Astrocyte (in vitro differentiated cells and primary cell): ENCODE results near the gene EPN2. TPM values are rescaled to one million over a fixed set of nuclear protein-coding genes. Genes with fewer than 3 reads are reported as not detected.

Experiments
- DNase-seq: peaks from one replicate; pipeline ENCODE4 v3.0.0-alpha.2; 2010; ENCODE audit warnings: low read depth
- FAIRE-seq: peaks from 2 replicates; lab custom pipeline; 2011; peaks lifted over from hg19 to GRCh38; lab: Jason Lieb, UNC
- H2AFZ ChIP-seq: 2 replicates; pipeline ENCODE4 v1.6.0; 2012; ENCODE audit warnings: low read depth, low read length, inconsistent platforms
- H3K27ac ChIP-seq: 2 replicates; pipeline ENCODE4 v1.5.1; 2011; ENCODE audit warnings: low read depth, low read length, inconsistent platforms
- H3K27me3 ChIP-seq: 2 replicates; pipeline ENCODE4 v1.6.0; 2011; ENCODE audit warnings: low read length, inconsistent platforms; ENCODE audit not compliant: insufficient read depth
- H3K36me3 ChIP-seq: 2 replicates; pipeline ENCODE4 v1.5.1; 2011; ENCODE audit warnings: low read length, inconsistent platforms; ENCODE audit not compliant: insufficient read depth
- H3K4me1 ChIP-seq: 2 replicates; pipeline ENCODE4 v1.5.1; 2011; ENCODE audit warnings: low read length, inconsistent platforms; ENCODE audit not compliant: insufficient read depth
- H3K4me2 ChIP-seq: 2 replicates; pipeline ENCODE4 v1.6.0; 2012; ENCODE audit warnings: low read length, inconsistent platforms
- H3K4me3 ChIP-seq: 2 replicates; pipeline ENCODE4 v1.5.1; 2011; ENCODE audit warnings: low read depth, mild to moderate bottlenecking, low read length, inconsistent platforms; ENCODE audit not compliant: insufficient read depth
- H3K79me2 ChIP-seq: 2 replicates; pipeline ENCODE4 v1.6.0; 2012; ENCODE audit warnings: mild to moderate bottlenecking, low read length, inconsistent platforms; ENCODE audit not compliant: insufficient read depth
- H3K9ac ChIP-seq: 2 replicates; pipeline ENCODE4 v1.6.0; 2012; ENCODE audit warnings: mild to moderate bottlenecking, low read length, inconsistent platforms
- H3K9me3 ChIP-seq: 2 replicates; pipeline ENCODE4 v1.5.1; 2012; ENCODE audit warnings: low read depth, mild to moderate bottlenecking, low read length, inconsistent platforms; ENCODE audit not compliant: insufficient read depth
- H4K20me1 ChIP-seq: 2 replicates; pipeline ENCODE4 v1.6.0; 2012; ENCODE audit warnings: low read length, inconsistent platforms; ENCODE audit not compliant: insufficient read depth
- H3K27ac Mint-ChIP-seq: one replicate; pipeline ENCODE4 v1.8.0; 2021; ENCODE audit warnings: mild to moderate bottlenecking, mixed read lengths; ENCODE audit not compliant: unreplicated experiment
- H3K27me3 Mint-ChIP-seq: one replicate; pipeline ENCODE4 v1.8.0; 2021; ENCODE audit warnings: low read depth, mixed read lengths; ENCODE audit not compliant: unreplicated experiment
- H3K36me3 Mint-ChIP-seq: one replicate; pipeline ENCODE4 v1.8.0; 2021; ENCODE audit warnings: low read depth, mixed read lengths; ENCODE audit not compliant: unreplicated experiment
- H3K4me1 Mint-ChIP-seq: one replicate; pipeline ENCODE4 v1.8.0; 2021; ENCODE audit warnings: low read depth, mixed read lengths; ENCODE audit not compliant: unreplicated experiment
- H3K4me3 Mint-ChIP-seq: one replicate; pipeline ENCODE4 v1.8.0; 2021; ENCODE audit warnings: mild to moderate bottlenecking, moderate library complexity, mixed read lengths; ENCODE audit not compliant: unreplicated experiment
- H3K9me3 Mint-ChIP-seq: one replicate; pipeline ENCODE4 v1.8.0; 2021; ENCODE audit warnings: mild to moderate bottlenecking, mixed read lengths; ENCODE audit not compliant: unreplicated experiment
- CTCF ChIP-seq: IDR thresholded peaks from 2 replicates; pipeline ENCODE4 v1.5.1; 2011; ENCODE audit warnings: low read depth, mild to moderate bottlenecking, inconsistent platforms, low read length, moderate library complexity; ENCODE audit not compliant: insufficient read depth
- EZH2 ChIP-seq: IDR thresholded peaks from 2 replicates; pipeline ENCODE4 v1.6.1; 2012; ENCODE audit warnings: mild to moderate bottlenecking, low read length, inconsistent platforms; ENCODE audit not compliant: insufficient read depth
- total RNA-seq: library from RNA; stranded (reverse); gene quantifications from 2 replicates; pipeline ENCODE4 v1.2.1, GENCODE V29; 2021

EPN2 gene
- total RNA-seq, 1 donor from 2014 or later: 48.7 TPM

GRCh38 chr17:19288453-19288852 is 51.3 kb downstream of the EPN2 start:
- peak overlapping the region; percentile 12 for H3K4me3 Mint-ChIP-seq
- TF ChIP-seq EZH2 (no peak), CTCF (no peak)
- H3K36me3 ChIP-seq: no peaks in the 10 kb centered on the region
- H3K36me3 Mint-ChIP-seq: peaks cover 2% of the 10 kb centered on the region
- H3K4me1 Mint-ChIP-seq: peaks cover 42% of the 10 kb centered on the region
- no peaks in the 10 kb centered on the region for H3K9me3 ChIP-seq
- peaks cover 59% of the 10 kb centered on the region for H3K79me2 ChIP-seq
- no peak overlapping the region for H3K4me3 ChIP-seq
- H3K9ac ChIP-seq: no peak overlapping the region
- H3K27ac ChIP-seq: no peak overlapping the region
- peaks cover 87% of the 10 kb centered on the region for H4K20me1 ChIP-seq
- FAIRE-seq (no peak), DNase-seq (no peak)
- H3K4me2 ChIP-seq: peak overlapping the region; percentile 25
- no peaks in the 10 kb centered on the region for H3K27me3 ChIP-seq
- H2AFZ ChIP-seq: no peak overlapping the region
- H3K4me1 ChIP-seq: peaks cover 5% of the 10 kb centered on the region
- H3K27ac Mint-ChIP-seq: peak overlapping the region; percentile 93
- peaks cover 1% of the 10 kb centered on the region for H3K9me3 Mint-ChIP-seq
- H3K27me3 Mint-ChIP-seq: no peaks in the 10 kb centered on the region

- H3K4me1 ChIP-seq: peaks cover 5% of the 10 kb centered on the region
- peaks cover 2% of the 10 kb centered on the region for H3K36me3 Mint-ChIP-seq
- H3K27me3 Mint-ChIP-seq: no peaks in the 10 kb centered on the region
- no peak for FAIRE-seq
- no peak for DNase-seq
- TF ChIP-seq CTCF: no peak
- TF ChIP-seq EZH2: no peak
- no peaks in the 10 kb centered on the region for H3K9me3 ChIP-seq
- no peaks in the 10 kb centered on the region for H3K27me3 ChIP-seq
- peaks cover 87% of the 10 kb centered on the region for H4K20me1 ChIP-seq
- no peak overlapping the region for H3K4me3 ChIP-seq
- no peak overlapping the region for H3K4me2 ChIP-seq
- H3K27ac ChIP-seq: no peak overlapping the region
- no peak overlapping the region for H2AFZ ChIP-seq
- H3K4me3 Mint-ChIP-seq: peak overlapping the region; percentile 27
- no peak overlapping the region for H3K9ac ChIP-seq
- no peaks in the 10 kb centered on the region for H3K36me3 ChIP-seq
- H3K27ac Mint-ChIP-seq: no peak overlapping the region
- H3K79me2 ChIP-seq: peaks cover 48% of the 10 kb centered on the region
- peaks cover 1% of the 10 kb centered on the region for H3K9me3 Mint-ChIP-seq
- peaks cover 34% of the 10 kb centered on the region for H3K4me1 Mint-ChIP-seq
Measured at GRCh38 chr17:19290066-19290705, 53.0 kb downstream of the EPN2 start.
